ENCODE measurements around the gene TMEM92.
"Not testable (repeated sequence)": the region's sequence is repeated elsewhere in the genome, so short reads cannot be mapped to it uniquely, and the experiment has no call there.

Gene TMEM92

GRCh38 chr17:50301891-50302584 lies 27.8 kb downstream of the TMEM92 start:
- no peak for DNase-seq

GRCh38 chr17:50303051-50303450 lies 28.8 kb downstream of the TMEM92 start:
- DNase-seq = no peak

GRCh38 chr17:50303596-50303995 lies 29.3 kb downstream of the TMEM92 start:
- DNase-seq = no peak

GRCh38 chr17:50304781-50305404 lies 30.6 kb downstream of the TMEM92 start:
- DNase-seq = no peak

- no peak for DNase-seq
These were observed 33.4 kb downstream of the TMEM92 start for GRCh38 chr17:50307654-50308053.

- no peak for DNase-seq
These were observed 34.4 kb downstream of the TMEM92 start for GRCh38 chr17:50308666-50309065.

- DNase-seq = no peak
These were observed 36.3 kb downstream of the TMEM92 start for GRCh38 chr17:50310455-50311111.

- no peak for DNase-seq
These were observed 36.8 kb downstream of the TMEM92 start for GRCh38 chr17:50311112-50311460.

GRCh38 chr17:50311483-50311882 lies 37.2 kb downstream of the TMEM92 start:
- DNase-seq = no peak

GRCh38 chr17:50312308-50312707 lies 38.0 kb downstream of the TMEM92 start:
- no peak for DNase-seq

- DNase-seq = no peak
These were observed 40.3 kb downstream of the TMEM92 start for GRCh38 chr17:50314456-50315011.

- DNase-seq = no peak
These were observed 41.8 kb downstream of the TMEM92 start for GRCh38 chr17:50316016-50316587.

- DNase-seq = not testable (repeated sequence)
These were observed 42.4 kb downstream of the TMEM92 start for GRCh38 chr17:50316660-50317059.

- no peak for DNase-seq
These were observed 42.9 kb downstream of the TMEM92 start for GRCh38 chr17:50317121-50317520.

- DNase-seq = no peak
These were observed 44.4 kb downstream of the TMEM92 start for GRCh38 chr17:50318501-50319285.

GRCh38 chr17:50319306-50320004 lies 45.2 kb downstream of the TMEM92 start:
- DNase-seq = no peak

- DNase-seq = no peak
These were observed 48.0 kb downstream of the TMEM92 start for GRCh38 chr17:50322271-50322670.

GRCh38 chr17:50323060-50323459 lies 48.8 kb downstream of the TMEM92 start:
- no peak for DNase-seq

- no peak for DNase-seq
These were observed 51.6 kb downstream of the TMEM92 start for GRCh38 chr17:50325906-50326305.

GRCh38 chr17:50326831-50327364 lies 52.6 kb downstream of the TMEM92 start:
- DNase-seq = no peak

- no peak for DNase-seq
These were observed 54.4 kb downstream of the TMEM92 start for GRCh38 chr17:50328363-50329325.
